Activated CD8-positive, alpha-beta memory T cell treated with anti-CD3 and anti-CD28 coated beads, Interleukin-2, amount 10 ng/mL, durations not matched to agents 7 days and 5 days (primary cell): Measurements from ENCODE around the gene CDH6. TPM values are rescaled to one million over a fixed set of nuclear protein-coding genes. Genes with fewer than 3 reads are reported as not detected.
"Not testable (repeated sequence)": the region's sequence is repeated elsewhere in the genome, so short reads cannot be mapped to it uniquely, and the experiment has no call there.

ENCODE experiments used
- ATAC-seq: fragments of 150-1000 bp; cut with Tn5 transposase; one replicate; pipeline ENCODE4 v1.10.0; 2021; ENCODE audit warnings: moderate library complexity
- CTCF ChIA-PET: fragments of 350-600 bp; sonication (Branson Sonifier 250); formaldehyde crosslinking; loops from one replicate; lab custom pipeline; 2021; ENCODE audit warnings: antibody characterized with exemption; lab: Charles Lee
- DNase-seq: peaks from one replicate; pipeline ENCODE4 v3.0.0-alpha.2; 2020
- H3K27ac Mint-ChIP-seq: one replicate; pipeline ENCODE4 v1.8.0; 2021; ENCODE audit warnings: mild to moderate bottlenecking, mixed read lengths
- H3K27me3 Mint-ChIP-seq: one replicate; pipeline ENCODE4 v1.8.0; 2021; ENCODE audit warnings: mixed read lengths
- H3K36me3 Mint-ChIP-seq: one replicate; pipeline ENCODE4 v1.8.0; 2021; ENCODE audit warnings: mild to moderate bottlenecking, mixed read lengths
- H3K4me1 Mint-ChIP-seq: one replicate; pipeline ENCODE4 v1.8.0; 2021; ENCODE audit warnings: mixed read lengths
- H3K4me3 Mint-ChIP-seq: one replicate; pipeline ENCODE4 v1.8.0; 2021; ENCODE audit warnings: mild to moderate bottlenecking, moderate library complexity, mixed read lengths
- H3K9me3 Mint-ChIP-seq: one replicate; pipeline ENCODE4 v1.8.0; 2022; ENCODE audit warnings: low read depth, mixed read lengths
- total RNA-seq, 2 experiments: library from RNA; stranded (reverse); gene quantifications; one replicate each; pipeline ENCODE4 v1.2.3, GENCODE V29; 2021

CDH6 gene
- total RNA-seq, 2 experiments from 2014 or later, result not detected

DNA sequence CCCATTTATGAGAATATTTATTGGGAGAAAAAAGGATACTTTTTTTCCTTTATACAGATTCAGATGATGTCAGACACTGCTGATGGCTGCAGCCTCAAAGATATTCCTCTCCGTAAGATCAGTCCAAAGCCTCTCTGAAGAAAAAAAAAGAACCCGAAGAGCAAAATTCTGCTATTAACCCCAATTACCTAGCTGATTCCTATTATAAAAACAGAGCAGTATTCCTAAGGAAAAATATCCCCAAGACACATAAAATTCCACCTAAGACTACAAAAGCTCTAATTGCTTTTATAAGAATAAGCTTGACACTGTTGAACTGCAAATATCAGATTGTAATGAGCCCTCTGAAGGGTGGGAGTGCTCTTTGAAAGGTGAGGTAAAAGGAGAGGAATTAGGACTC is 138.7 kb downstream of the CDH6 start:
- Mint-ChIP-seq H3K4me3 (no peak overlapping the region), H3K4me1 (no peaks in the 10 kb centered on the region), H3K36me3 (no peaks in the 10 kb centered on the region), H3K27ac (no peak overlapping the region), H3K9me3 (no peaks in the 10 kb centered on the region), H3K27me3 (no peaks in the 10 kb centered on the region)
- DNase-seq, result no peak
- ATAC-seq, result no peak
- CTCF ChIA-PET, result no interaction called here

DNA sequence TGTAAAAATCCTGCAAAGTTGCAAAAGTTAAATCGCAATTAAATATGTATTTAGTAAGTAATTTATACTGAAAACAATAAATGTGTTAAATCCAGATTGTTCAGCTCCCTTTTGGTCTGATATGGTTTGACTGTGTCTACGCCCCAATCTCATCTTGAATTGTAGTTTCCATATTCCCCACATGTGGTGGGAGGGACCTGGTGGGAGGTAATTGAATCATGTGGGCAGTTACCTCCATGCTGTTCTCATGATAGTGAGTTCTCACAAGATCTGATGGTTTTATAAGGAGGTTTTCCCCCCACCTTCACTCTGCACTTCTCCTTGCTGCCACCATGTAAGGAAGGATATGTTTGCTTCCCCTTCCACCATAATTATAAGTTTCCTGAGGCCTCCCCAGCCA is 140.0 kb downstream of the CDH6 start:
- no peak overlapping the region for H3K27ac Mint-ChIP-seq
- H3K27me3 Mint-ChIP-seq, result no peaks in the 10 kb centered on the region
- CTCF ChIA-PET, result no interaction called here
- ATAC-seq, result no peak
- H3K9me3 Mint-ChIP-seq, result no peaks in the 10 kb centered on the region
- no peaks in the 10 kb centered on the region for H3K4me1 Mint-ChIP-seq
- no peaks in the 10 kb centered on the region for H3K36me3 Mint-ChIP-seq
- no peak overlapping the region for H3K4me3 Mint-ChIP-seq
- no peak for DNase-seq

DNA sequence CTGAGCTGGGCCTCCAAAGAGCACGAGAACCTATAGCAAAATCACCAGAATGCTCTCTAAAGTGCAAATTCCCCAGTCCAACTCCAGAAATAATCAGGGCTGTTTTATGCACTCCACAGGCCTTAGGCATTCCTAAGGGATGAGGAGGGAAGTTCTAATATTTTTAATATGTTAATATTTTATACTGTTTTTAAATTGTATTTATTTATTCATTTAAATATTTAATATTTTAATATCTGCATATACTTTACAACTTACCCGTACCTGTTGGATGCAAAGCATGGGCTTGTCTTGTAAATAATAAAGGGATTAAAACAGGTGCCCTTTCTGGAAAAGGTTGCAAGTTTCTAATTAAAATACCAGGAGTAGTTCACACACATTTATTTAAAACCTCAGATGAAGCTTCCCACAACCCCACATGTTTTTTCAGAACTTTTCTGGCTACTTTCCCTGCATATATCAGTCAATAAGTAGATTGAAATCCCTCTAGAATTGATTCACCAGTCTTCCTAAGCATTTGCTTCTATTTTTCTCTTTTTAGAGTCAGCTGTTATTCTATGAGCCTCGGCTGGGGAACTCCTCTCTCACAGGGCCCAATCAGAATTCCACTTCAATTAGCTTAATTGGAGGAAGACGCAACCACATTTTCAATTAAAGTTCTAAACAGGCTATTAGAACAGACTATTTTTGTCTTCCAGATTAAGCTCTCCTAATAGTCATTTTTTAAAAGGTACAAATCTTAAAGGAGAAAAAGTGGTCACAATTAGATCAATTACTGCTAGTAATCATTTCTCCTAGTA is 140.8 kb downstream of the CDH6 start:
- Mint-ChIP-seq H3K9me3 (no peaks in the 10 kb centered on the region), H3K36me3 (no peaks in the 10 kb centered on the region), H3K27me3 (no peaks in the 10 kb centered on the region), H3K4me1 (no peaks in the 10 kb centered on the region), H3K4me3 (no peak overlapping the region), H3K27ac (no peak overlapping the region)
- no peak for DNase-seq
- no peak for ATAC-seq
- CTCF ChIA-PET, result no interaction called here

DNA sequence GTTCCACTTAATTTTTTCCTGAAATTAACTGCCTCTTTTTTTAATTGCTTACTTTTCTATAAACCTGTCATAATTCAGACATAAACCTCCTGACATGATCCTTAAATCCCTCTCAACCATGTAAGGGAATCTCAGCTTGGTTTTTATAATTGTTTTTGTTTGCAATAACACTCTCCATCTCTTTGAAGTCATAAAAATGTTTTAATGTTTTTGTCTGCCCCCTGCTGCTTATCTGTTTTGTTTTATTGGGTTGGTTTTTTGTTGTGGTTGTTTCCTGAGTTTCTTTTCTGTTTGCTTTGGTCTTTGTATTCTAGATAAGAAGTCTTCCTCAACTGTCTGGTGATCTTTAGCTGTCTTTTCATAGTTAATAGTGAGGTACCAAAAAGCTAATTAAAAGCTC is 142.0 kb downstream of the CDH6 start:
- DNase-seq (no peak), ATAC-seq (no peak)
- H3K27ac Mint-ChIP-seq, result no peak overlapping the region
- H3K9me3 Mint-ChIP-seq, result no peaks in the 10 kb centered on the region
- CTCF ChIA-PET, result no interaction called here
- no peaks in the 10 kb centered on the region for H3K36me3 Mint-ChIP-seq
- H3K4me3 Mint-ChIP-seq, result no peak overlapping the region
- no peaks in the 10 kb centered on the region for H3K27me3 Mint-ChIP-seq
- H3K4me1 Mint-ChIP-seq, result no peaks in the 10 kb centered on the region

DNA sequence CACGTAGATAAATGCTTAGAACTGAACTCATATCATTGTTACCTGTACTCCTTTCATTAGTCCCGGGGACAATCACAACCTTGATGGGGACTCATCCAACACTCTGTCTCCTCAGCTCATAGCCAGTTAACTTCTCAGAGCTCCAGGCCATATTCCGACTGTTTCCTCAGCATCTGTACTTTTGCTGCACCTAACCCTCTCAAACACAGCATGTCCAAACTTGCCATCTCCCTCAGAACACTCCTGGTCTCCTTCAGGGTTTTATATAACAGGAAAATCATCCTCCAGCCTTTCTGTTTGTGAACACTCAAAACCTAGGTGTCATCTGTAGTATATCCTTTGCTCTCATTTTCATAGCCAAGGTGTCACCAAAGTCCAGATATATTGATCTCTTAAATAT is 150.5 kb downstream of the CDH6 start:
- Mint-ChIP-seq H3K9me3 (no peaks in the 10 kb centered on the region), H3K36me3 (no peaks in the 10 kb centered on the region), H3K4me1 (no peaks in the 10 kb centered on the region), H3K27me3 (peaks cover 3% of the 10 kb centered on the region), H3K27ac (no peak overlapping the region), H3K4me3 (no peak overlapping the region)
- CTCF ChIA-PET, result no interaction called here
- DNase-seq (no peak), ATAC-seq (no peak)

DNA sequence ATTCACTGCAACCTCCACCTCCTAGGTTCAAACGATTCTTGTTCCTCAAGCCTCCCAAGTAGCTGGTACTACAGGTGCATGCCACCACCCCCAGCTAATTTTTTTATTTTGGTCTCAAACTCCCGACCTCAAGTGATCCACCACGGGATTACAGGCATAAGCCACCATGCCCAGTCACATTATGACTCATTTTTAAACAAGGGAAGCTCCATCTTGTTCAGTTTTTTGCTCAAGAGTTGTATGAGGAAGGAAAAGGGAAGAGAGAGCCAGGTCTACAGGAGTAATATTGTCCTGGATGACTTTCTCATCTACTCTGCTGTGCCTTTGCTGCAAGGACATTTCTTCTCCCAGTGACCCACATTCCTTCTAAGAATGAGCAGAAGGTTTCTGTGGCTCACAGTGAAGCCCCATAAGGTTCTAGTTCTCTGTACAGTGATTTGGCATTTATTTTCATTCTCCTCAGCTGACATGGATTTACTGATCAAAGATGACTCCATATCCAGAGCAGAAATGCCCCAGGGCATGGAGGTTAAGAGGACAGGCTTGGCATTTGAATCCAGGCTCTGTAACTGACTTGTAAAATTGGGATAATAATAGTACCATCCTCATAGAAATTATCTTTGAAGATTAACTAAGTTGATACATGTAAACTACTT is 153.5 kb downstream of the CDH6 start:
- Mint-ChIP-seq H3K4me1 (no peaks in the 10 kb centered on the region), H3K27me3 (peaks cover 3% of the 10 kb centered on the region)

DNA sequence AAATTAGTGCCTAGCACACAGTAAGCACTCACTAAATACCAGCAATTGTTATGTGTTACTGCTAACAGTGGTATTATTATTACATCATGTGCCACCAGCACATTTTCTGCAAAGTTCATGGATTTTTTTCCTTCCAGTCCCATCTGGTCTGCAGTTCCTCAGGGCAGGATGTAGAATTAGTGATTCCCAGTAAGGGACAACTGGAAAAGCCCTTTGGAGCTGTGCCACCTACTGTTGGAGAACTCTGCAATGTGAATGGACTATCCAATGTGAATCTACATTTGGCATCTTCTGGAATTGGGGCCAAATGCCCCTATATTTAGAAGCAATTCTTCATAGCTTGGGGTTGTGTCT is 154.0 kb downstream of the CDH6 start:
- H3K4me3 Mint-ChIP-seq, result no peak overlapping the region
- no peaks in the 10 kb centered on the region for H3K4me1 Mint-ChIP-seq
- no peak for ATAC-seq
- no peaks in the 10 kb centered on the region for H3K36me3 Mint-ChIP-seq
- H3K27ac Mint-ChIP-seq, result no peak overlapping the region
- H3K27me3 Mint-ChIP-seq, result peaks cover 3% of the 10 kb centered on the region
- DNase-seq, result no peak
- CTCF ChIA-PET, result no interaction called here
- no peaks in the 10 kb centered on the region for H3K9me3 Mint-ChIP-seq

More for the DNA sequence above, 153.5 kb downstream of the CDH6 start:
- Mint-ChIP-seq H3K4me3 (no peak overlapping the region), H3K36me3 (no peaks in the 10 kb centered on the region), H3K9me3 (no peaks in the 10 kb centered on the region), H3K27ac (no peak overlapping the region)
- DNase-seq (no peak), ATAC-seq (no peak)
- CTCF ChIA-PET, result no interaction called here

DNA sequence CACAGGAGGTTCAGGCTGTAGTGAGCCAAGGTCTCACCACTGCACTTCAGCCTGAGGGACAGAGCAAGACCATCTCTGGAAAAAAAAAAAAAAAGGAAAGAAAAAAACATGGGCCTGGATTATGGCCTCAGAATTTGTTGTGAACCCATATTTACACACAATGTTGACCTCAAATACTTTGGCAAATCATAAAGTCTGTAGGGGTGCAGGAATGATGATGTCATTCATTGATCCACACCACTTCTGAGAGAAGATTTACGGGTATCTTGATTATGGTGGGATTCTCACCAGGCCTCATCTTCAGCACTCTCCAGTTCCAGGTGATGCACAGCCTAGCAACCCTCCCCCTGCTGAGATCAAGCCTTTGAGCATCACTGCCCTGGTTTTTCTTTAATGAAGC is 156.9 kb downstream of the CDH6 start:
- H3K4me1 Mint-ChIP-seq, result no peaks in the 10 kb centered on the region
- CTCF ChIA-PET, result no interaction called here

DNA sequence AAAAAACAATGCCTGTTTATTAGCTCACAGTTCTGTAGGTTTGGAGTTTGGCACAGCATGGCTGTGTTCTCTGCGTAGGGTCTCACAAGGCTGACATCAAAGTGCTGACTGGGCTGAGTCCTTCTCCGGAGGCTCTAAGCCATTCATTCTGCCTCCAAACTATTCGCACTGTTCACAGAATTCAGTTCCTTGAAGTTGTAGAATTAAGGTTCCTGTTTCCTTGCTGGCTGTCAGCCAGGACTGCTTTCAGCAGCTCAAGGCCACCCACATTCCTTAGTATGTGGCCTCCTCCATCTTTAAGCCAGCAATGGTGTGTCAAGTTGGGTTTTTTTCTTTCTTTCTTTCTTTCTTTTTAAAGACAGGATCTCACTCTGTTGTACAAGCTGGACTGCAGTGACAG is 161.9 kb downstream of the CDH6 start:
- H3K9me3 Mint-ChIP-seq, result no peaks in the 10 kb centered on the region
- H3K4me1 Mint-ChIP-seq, result no peaks in the 10 kb centered on the region
- H3K27ac Mint-ChIP-seq, result no peak overlapping the region
- H3K36me3 Mint-ChIP-seq, result no peaks in the 10 kb centered on the region
- no peak overlapping the region for H3K4me3 Mint-ChIP-seq
- ATAC-seq (no peak), DNase-seq (no peak)
- CTCF ChIA-PET, result no interaction called here
- peaks cover 2% of the 10 kb centered on the region for H3K27me3 Mint-ChIP-seq

More for the DNA sequence above, 156.9 kb downstream of the CDH6 start:
- no peak overlapping the region for H3K4me3 Mint-ChIP-seq
- DNase-seq (no peak), ATAC-seq (no peak)
- no peak overlapping the region for H3K27ac Mint-ChIP-seq
- H3K27me3 Mint-ChIP-seq, result peaks cover 6% of the 10 kb centered on the region
- H3K9me3 Mint-ChIP-seq, result no peaks in the 10 kb centered on the region
- no peaks in the 10 kb centered on the region for H3K36me3 Mint-ChIP-seq

DNA sequence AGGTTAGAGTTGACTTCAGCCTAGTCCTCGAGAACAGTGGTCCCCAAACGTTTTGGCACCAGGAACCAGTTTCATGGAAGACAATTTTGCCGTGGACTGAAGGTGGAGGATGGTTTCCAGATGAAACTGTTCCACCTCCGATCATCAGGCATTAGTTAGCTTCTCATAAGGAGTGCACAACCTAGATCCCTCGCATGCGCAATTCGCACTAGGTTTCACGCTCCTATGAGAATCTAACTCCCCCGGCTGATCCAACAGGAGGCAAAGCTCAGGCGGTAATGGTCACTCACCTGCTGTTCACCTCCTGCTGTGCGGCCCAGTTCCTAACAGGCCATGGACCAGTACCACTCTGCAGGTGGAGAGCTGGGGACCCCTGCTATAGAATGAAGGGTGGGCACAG is 163.6 kb downstream of the CDH6 start:
- Mint-ChIP-seq H3K27me3 (peaks cover 2% of the 10 kb centered on the region), H3K4me1 (no peaks in the 10 kb centered on the region), H3K9me3 (no peaks in the 10 kb centered on the region), H3K4me3 (no peak overlapping the region), H3K27ac (no peak overlapping the region), H3K36me3 (no peaks in the 10 kb centered on the region)
- DNase-seq, result no peak
- CTCF ChIA-PET, result no interaction called here
- no peak for ATAC-seq

DNA sequence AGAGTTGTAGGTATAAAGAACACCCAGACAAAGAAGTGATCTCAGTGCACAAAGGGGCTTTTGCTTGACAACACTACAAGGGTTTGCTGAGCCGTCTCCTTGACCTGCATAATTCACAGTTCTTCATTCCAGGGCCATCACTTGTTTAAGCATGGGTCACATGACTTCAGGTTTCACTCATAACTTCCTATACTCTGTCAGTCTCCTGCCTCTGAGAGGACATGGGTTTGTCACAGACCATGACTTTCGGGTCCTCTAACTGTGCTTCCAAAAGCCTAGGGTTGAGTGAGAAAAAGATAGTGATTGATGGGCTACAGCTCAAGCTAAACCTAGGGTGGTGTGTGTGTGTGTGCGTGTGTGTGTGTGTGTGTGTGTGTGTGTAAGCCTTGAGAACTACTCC is 166.4 kb downstream of the CDH6 start:
- Mint-ChIP-seq H3K36me3 (no peaks in the 10 kb centered on the region), H3K27ac (no peak overlapping the region), H3K4me1 (no peaks in the 10 kb centered on the region), H3K9me3 (no peaks in the 10 kb centered on the region), H3K27me3 (no peaks in the 10 kb centered on the region), H3K4me3 (no peak overlapping the region)
- CTCF ChIA-PET, result no interaction called here
- ATAC-seq, result no peak
- no peak for DNase-seq

DNA sequence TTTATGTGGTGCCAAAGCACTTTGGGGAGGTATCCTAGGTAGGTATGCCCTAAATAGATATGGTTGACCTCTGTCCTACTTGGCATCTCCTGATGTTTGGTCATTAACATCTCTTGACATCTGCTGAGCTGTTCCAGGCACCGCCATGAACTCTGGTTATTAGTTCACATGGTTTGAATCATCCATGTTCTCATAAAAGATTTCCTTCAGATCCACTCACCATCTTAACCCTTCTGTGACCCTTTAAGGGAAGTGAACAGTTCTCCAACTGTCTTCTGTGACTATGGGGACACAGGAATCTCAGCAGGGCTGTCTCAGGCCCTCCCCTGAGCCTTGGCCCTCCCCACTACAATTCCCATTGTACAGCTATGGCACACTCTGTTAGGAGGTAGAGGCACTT is 167.7 kb downstream of the CDH6 start:
- CTCF ChIA-PET, result interaction anchor here (0.6 kb wide), 1 partner anchor 32 kb away, joined by 3 read pairs; no protein-coding TSS in a partner anchor
- Mint-ChIP-seq H3K36me3 (no peaks in the 10 kb centered on the region), H3K27me3 (no peaks in the 10 kb centered on the region), H3K4me1 (no peaks in the 10 kb centered on the region), H3K4me3 (no peak overlapping the region), H3K9me3 (no peaks in the 10 kb centered on the region), H3K27ac (no peak overlapping the region)
- DNase-seq, result no peak
- no peak for ATAC-seq

DNA sequence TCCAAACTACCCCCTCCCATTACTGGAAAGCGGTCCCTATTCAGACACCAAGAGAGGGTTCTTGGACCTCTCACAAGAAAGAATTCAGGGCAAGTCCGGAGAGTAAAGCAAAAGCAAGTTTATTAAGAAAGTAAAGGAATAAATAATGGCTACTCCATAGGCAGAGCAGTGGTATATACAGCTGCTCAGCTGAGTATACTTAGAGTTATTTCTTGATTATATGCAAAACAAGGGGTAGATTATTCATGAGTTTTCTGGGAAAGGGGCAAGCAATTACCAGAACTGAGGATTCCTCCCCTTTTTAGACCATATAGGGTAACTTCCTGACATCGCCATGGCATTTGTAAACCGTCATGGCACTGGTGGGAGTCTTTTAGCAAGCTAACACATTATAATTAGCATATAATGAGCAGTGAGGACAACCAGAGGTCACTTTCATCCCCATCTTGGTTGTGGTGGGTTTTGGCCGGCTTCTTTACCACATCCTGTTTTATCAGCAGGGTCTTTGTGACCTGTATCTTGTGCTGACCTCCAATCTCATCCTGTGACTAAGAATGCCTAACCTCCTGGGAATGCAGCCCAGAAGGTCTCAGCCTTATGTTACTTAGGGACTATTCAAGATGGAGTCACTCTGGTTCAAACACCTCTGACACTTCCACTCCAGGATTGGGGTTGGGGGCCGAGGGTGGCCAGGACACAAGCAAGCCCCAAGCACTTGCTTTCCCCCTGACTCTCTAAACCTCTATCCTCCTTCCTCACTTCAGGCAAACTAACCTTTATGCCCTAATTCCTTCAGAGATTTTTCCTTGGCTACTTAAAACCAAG is 168.4 kb downstream of the CDH6 start:
- not testable (repeated sequence) for H3K27ac Mint-ChIP-seq, H3K9me3 Mint-ChIP-seq, H3K36me3 Mint-ChIP-seq, H3K4me1 Mint-ChIP-seq, H3K27me3 Mint-ChIP-seq, ATAC-seq, DNase-seq, H3K4me3 Mint-ChIP-seq
- CTCF ChIA-PET, result interaction anchor here (0.6 kb wide), 1 partner anchor 33 kb away, joined by 3 read pairs; no protein-coding TSS in a partner anchor

DNA sequence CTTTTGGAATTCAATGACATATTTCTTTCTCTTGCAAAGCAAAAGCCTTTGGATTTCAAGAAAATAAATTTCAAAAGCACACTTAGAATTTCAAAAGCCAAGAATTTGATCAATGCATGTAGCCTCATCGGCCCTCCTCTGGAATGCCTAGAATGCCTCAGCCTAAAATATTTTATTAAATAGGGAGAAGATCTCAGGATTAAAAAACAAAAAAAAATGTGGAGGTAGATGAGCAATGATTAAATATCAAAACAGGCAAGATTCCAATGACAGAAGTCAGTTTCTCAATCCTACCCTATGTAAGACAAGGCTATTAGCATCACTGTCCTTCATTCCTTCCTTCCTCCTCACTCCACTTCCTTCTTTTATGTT is 169.0 kb downstream of the CDH6 start:
- no peak overlapping the region for H3K4me3 Mint-ChIP-seq
- H3K27ac Mint-ChIP-seq, result no peak overlapping the region
- no peak for ATAC-seq
- H3K4me1 Mint-ChIP-seq, result no peaks in the 10 kb centered on the region
- no peaks in the 10 kb centered on the region for H3K9me3 Mint-ChIP-seq
- CTCF ChIA-PET, result no interaction called here
- DNase-seq, result no peak
- no peaks in the 10 kb centered on the region for H3K27me3 Mint-ChIP-seq
- H3K36me3 Mint-ChIP-seq, result no peaks in the 10 kb centered on the region
